Measurements from ENCODE around the gene NR1D1.

The NR1D1 gene

DNA sequence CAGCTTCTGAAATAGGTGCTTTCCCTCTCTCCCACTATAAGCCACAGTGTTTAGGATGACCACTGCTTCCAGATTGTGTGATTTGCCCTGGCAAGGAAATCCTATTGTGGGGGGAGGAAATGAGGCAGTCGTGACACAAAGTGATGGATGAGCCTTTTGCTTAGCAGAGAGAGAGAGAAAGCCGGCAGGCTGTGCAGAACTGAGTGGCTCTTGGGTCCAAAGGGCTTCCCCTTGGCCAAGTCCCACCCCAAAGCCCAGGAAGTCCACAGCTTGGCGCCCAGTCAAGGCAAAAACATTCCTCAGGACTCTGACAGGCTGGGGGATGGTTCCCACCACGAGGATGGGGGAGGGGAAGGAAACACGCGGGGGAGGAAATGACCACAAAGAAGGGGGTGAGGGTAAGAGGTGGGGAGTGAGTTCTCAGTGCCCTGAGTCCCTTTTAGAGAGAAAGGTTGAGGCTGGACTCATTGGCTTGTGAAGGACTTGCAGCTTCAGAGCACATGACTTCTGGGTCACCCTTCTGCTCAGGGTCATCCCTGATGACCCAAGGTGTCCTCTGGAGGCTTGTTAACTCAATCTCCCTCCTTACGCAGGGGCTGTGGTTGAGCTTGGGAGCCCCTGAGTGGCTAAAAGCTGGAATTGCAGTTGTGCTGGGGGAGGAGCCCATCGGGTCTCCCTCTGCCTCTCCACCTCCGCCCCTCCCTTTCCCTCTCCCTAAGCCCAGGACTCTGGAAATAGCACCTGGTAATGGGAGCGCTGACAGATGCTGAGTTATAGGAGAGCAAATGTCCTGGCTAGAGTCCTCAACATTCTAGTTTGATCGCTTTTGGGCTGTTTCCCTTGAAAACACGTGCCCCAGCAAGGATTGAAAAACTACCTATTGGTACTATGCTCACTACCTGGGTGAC lies 11.1 kb upstream of the NR1D1 start:
- DNase-seq: peak; percentile 66

DNA sequence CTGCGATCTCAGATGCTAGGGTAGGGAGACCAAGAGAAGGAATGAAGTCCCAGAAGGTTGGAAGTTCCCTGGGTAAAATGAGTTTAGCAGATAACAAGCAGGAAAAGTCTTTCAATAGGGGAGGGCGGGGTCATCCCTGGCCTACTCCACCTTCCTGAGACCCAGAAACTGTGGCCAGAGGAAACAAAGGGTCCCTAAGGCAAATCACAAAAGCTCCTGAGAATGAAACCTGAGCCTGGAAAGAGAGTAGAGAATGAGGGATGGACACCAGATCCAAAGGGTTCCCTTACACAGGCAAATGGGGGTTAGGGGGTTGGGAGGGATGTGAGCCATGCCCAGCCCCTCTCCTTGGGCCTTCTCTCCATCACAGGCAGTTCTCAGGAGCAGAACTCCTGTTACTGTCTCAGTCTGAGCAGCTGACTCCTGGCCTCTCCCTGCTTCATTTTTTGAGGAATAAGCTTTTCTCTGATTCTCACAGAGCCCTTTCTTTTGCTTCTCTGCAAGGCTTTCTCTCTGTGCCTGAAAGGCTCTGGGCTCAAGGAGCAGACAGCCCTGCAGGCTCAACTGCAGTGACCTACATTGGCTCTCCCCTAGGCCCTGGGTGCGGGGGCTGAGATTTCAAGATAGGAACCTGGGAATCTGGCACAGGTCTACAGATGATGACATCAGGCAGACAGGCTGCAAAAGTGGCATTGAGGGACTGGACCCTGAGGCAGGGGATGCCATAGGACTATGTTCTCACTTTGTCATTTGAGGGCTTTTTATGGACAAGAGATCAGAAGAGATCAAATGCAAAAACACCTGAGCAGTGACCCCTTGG lies 9.8 kb upstream of the NR1D1 start:
- DNase-seq: no peak

DNA sequence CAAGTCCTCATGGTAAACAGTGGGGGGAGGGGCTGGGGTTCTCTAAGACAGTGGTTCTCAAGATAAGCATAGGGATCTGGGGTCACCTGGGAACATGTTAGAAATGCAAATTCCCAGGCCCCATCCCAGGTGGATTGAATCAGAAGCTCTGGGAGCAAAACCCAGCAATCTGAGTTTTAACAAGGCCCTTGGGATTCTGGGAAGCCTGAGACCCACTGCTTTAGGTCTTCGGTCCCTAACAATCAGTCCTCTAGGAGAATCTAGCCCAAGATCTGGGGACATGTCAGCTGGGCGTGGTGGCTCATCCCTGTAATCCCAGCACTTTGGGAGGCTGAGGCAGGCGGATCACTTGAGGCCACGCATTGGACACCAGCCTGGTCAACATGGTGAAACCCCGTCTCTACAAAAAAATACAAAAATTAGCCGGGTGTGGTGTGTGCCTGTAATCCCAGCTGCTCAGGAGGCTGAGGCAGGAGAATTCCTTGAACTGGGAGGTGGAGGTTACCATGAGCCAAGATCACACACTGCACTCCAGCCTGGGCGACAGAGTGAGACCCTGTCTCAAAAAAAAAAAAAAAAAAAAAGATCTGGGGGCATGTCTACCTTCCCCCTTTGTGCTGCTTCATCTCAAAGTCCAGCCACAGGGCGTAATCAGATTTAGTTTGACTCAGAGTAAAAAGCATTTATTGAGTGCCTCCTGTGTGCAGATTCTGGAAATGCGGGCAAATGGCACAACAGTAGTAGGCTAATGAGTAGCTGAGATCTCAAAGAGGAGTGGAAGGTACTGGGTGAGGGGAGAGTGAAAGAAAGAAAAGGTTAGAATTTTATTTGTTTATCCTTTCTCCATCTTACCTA lies 8.8 kb upstream of the NR1D1 start:
- DNase-seq: no peak

DNA sequence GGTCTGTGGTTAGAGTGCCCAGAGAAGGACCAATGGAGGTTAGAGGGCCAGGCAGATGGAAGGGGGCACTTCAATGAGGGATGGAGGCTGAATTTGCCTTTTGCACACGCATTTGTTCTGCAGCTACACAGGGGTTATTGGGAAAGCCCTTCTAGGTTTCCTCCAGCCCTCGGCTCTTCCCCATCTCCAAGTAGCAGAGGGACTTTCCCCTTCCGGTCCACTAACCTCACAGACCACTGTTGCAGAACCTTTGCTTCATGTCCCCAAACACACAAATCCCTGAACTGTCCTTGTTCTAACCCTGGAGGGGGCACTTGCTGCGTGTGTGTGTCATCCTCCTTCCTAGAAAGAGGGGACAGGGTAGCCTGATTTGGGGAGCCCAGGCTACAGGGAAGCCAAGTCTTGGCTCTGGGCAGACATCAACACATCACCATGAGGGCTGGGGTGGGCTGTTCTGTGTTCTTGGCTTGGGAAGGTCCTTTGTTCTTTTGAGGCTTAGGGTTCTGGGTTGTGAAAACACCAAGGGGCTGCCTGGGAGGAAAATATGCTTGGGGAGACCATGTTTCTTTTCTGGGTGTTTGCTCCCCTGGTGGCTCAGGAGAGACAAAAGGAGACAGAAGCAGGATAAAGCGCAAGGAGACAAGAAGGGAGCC lies 7.3 kb upstream of the NR1D1 start:
- no peak for DNase-seq

DNA sequence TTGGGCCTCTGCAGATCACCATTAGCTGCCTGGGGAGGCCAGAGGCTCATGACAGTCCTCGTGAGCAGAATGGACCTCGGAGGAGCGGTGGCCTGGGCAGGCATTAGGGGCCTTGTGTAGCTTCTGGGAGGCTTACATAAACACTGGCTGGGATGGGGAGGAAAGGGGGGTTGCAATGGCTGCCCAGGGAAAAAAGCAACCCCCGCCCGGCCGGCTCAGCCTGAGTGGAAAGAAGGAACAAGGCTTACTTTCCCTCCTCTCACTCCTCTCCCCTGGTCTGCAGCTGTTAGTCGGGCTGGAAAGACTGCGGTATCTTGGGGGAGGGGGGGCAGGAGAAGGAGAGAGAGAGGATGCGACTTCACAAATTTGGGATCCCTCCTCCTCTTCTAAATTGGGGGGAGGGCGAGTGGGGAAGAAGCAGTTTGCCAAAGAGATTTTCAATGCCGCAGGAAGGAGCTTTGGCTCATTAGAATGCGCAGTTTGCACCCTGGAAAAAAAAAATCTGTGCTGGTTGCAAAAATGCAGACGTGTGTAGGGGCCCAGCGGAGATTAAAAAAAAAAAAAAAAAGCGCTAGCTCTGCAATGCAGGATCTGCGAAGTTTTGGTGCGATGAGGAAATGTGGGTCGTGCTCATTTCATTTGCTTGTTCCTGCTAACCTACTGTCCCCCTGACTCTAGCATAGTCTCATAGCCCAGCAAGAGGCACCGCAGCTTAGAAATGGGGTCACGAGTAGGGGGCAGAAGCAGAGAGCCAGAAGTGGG lies 6.6 kb upstream of the NR1D1 start:
- DNase-seq: no peak

DNA sequence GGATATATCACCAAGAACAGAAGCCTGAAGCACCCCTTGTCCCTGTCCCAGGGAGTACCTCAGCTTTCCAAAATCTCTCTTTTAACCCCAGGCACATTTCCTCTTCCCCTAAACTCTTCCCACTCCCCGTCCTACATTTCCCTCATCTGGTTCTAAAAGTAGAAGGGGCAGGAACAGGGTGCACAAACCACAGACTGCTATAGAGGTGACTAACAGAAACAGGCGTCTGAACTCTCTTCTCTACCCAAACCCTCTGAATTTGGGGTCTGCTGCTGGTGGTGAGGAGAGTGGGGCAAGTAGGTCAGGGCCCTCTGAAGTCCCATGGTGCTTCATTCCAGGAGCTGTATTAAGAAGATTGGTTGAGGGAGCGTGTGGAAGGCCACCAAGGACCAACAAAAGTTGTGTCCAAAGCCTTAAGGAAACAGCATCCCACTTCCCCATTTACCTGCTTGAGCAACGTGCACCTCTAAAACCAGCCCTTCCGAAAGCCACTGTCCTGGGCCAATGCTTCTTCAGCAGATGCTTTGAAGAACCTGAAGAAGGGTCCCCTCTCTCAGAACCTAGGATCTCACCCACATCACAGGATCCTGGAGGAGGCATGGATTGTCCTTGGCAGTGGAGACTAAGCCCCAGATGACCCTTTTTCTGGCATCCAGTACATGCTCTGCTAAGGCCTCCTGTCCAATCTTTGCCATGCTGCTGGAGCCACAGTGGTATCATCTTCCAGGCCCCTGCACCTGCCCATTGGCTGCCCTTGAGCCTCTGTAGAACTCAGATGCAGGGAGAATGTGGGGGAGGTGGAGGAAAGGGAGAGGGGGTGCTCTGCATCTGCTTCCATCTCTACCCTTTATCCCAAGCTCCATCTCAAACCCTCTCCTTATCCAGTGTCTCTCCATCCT lies 5.7 kb upstream of the NR1D1 start:
- no peak for DNase-seq

DNA sequence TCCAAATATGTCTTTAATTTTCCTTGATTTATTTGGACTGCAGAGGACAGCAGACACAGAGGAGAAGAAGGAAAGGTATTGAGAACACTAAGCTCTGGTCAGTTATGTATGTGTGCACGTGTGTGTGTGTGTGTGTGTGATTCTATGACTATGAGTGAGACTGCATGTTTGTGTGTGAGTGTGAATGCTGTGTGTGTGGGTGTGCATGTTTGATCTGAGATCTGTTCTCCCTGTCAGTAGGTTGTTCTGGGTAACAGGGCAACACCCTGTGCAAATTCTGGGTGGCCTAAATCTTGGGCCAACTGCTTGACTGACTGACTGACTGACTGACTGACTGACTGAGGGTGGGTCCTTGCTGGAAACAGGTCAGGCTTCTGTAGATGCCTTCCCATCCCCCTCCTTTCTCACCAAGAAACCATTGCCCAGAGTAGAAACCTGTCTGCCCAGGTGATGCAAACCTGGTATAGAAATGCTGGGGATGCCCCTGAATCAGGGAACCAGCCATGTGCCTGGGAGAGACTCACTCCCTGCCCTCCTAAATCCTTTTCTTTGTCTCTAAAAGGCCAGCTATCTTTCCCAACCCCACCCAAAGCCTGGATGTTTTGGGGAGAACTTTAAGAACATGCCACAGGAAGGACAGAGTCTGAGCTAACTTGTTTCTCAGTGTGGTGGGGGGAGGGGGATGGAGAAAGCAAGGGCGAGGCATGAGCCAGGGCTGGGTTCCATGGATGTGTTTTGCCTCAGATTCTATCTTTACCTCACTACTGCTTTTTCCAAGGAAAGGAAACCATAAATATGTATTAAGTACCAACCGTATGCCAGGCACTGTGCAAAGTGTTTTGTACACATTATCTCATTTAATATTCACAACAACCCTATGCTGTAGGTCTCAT lies 4.5 kb upstream of the NR1D1 start:
- DNase-seq: no peak

DNA sequence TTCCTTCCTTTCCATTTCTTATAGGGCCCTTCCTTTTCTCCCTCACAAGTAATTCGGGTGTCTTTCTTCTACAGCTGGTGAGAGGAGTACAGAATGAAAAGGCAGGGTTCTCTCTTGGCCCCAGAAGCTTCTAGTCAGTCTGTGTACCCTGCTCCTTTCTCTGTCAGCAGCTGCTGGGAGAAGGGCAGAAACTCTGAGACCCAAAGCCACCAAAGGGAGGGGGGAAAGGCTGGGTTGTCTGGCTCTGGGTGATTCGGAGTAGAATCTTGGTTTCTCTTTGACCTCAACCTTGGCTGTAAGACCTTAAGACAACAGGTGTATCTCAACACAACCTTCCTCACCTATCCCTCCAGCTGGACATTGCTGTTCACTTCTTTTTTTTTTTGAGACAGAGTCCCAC lies 3.3 kb upstream of the NR1D1 start:
- no peak for DNase-seq

DNA sequence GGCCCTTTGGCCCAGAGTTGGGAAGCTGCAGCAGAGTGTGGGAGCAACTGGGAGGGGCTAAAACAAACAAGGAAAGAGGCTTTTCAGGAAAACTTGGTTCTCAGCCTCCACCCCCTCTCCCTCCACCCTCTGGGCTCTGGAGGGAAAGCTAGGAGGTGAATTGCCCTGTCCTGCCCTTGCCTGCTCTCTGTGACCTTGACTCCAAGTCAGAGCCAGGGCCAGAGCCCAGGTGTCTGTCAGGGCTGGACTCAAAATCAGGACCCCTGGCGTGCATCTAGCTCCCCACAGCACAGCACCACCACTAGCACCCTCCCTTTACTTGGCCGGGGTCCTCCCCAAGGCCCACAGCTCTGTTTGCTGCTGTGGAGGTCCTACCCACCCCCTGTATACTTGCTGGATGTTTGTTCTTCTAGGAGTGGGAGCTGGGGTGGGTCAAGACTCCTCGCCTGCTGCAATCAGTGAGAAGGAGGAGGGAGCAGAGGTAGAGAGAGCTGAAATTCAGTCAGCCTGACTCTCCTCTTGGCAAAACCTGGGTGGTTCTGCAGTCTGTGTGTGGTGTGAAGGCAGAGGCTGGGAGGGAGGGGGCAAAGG lies 2.8 kb upstream of the NR1D1 start:
- no peak for DNase-seq

DNA sequence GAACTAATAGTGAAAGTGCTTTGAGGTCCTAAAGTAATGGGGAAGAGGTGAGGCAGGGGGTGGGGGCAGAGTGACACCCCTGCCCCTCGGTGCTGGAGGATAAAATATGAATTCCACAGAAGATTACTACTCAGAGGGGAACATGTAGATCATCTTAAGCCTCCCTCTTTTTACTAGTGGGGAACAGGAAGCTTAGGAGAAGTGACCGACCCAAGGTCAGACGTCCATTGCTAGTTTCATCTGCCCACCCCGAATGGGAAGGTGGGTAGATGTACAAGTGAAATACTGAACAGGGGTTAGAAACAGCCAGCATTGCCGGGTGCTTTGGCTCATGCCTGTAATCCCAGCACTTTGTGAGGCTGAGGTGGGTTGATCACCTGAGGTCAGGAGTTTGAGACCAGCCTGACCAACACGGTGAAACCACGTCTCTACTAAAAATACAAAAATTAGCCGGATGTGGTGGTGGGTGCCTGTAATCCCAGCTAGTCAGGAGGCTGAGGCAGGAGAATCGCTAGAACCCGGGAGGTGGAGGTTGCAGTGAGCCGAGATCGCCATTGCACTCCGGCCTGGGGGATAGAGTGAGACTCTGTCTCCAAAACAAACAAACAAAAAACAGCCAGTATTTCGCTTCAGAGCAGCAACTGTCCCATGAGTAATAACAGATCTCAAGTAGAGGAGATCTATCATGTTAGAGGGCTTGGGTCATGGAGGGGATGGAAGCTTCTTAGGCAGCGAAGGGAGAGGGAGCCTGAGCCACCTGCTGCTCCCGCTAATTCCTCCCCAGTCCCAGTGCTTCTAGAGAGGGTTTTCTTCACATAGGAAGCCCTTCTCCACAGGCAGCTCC lies 1.2 kb upstream of the NR1D1 start:
- DNase-seq: no peak

DNA sequence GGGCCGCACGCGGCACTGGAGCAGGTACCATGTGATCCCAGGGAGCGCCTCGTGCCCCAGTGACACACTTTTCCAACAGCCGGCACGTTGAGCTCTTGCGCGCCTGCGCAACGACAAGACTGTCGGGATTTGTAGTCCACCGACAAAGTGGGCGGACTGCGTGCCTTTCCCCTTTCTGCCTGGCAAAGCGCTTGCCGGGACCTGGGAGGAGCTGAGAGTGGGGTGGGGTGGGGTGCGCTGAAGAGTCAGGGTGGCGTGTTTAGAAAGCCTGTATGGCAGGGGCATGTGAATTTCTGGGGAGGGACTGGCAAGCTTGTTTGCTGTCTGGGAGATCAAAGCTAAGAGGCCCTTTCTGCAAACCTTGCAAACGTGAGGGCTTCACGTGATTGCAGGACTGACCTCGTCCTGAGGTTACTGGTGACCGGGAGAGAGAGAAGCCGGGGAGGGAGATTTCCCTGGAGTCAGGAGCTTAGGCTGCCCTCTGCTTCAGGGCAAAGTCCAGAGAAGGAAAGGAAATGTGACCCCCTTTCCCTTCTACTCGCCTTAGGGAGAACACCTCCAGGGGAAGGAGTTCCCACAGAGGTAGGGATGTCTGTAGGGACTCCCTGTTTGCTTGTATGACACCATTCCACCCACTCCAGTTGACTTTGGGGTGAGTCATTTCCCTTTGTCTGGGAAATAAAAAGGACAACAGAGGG lies 429 bp upstream of the NR1D1 start:
- peak; percentile 93 for DNase-seq

DNA sequence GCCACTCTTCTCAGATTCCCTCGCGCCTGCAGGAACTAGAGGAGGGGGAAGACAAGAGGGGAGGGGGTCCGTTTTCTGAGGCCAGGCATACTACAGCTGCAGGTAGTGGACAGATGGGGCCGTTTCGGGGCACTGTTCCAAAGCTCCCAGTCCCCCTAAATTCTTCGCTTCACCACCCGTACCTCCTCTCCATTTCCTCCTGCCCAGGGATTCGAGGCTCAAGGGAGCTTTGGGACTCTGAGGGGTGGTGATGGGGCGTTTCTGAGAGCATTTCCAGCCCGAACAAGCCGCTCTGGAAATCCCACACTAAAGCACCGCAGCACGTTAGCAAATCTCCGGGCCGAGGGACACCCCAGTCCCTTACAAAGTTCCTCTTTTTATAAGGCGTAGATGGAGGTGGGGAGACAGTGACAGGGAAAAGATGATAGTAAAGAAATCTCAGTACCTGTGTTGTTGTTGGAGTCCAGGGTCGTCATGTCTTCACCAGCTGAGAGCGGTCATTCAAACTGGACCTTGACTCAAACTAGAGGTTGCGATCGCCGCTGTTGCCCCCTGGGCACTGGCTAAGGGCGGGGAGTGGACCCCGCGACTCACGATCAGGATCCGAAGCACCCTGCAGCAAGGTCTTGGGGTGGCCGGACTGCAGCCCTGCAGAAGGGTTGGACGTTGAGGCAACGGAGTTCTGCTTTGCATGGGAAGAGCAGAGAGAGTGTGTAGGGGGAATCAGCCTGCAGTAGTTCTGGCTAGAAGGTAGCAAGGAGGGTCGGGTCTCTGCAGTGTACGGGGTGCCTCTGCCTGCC lies 570 bp downstream of the NR1D1 start:
- DNase-seq: no peak

DNA sequence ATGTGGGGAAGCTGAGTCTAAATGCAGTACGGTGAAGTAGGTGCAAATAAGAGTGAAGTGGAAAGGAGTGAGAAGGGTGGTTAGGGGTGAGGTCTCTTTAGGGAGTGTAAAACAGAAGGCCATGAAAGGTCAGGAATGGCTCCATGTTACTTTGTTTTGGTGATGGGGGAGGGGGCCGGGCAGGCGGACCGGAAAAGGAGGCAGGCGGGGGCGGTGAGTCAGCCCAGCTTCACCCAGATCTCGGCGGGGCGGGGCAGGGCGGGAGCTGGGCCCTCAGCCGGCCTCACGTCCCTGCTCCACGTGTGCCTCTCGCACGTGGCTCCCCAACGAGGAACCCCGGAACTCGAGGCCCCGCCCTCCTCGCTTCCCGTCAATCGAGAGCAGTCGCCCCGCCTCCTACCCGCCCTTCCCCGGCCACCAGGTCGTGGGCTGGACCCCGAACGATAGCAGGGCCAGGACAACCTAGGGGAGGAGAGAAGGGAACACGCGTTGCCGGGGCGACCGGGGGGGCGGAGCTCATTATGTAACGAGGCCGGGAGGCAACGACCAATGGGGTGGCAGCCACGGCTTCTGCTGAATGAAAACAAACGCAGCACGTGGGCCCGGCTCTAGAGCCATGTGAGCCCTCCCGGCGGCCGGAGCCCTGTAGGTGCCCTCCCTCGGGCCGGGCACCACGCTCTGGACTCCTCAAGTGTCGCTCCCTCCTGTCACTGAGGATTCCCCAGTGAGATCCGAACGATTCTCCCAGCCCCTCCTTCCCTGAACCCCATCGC lies 1.4 kb downstream of the NR1D1 start:
- DNase-seq: peak; percentile 100

DNA sequence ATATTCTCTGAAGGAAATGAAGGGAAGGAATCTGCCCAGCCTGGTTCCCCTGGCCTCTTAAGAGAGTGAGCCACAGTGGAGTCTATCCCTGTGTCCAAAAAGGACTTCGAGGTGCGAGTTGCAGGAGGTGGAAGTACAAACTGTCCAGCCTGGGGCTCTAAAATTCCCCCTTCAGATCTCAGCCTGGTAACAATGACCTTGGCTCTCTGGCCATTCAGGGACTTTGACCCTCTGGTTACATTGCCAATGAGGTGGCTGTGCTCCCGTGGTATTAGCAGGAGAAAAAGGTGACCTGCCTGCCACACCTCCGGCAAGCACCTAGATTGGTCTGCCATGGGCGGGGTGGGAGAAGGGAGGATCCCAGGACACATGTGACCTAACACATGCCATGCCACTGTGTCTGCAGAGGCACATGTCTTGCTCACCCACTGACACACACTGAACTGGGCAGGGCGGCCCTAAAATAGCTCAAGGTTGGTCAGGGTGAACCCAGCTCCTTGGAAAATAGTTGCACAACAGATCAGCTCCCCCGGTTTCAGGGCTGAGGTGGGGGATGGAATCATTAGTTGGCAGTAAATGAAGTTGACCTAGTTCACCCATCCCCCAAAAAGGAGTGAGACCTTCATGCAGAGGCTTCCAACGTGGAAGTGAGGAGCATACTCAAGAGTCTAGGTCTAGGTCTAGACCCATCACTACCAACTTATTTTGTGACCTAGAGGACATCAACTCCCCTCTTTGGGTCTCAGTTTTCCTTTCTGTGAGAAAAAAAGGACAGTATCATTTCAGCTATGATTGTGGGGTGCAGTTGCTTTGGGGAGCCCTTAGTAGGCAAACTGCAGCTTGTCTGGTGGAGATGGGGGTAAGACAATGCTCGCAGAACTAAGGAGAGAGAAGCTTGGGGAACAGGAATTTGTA lies 2.2 kb downstream of the NR1D1 start:
- DNase-seq: no peak

DNA sequence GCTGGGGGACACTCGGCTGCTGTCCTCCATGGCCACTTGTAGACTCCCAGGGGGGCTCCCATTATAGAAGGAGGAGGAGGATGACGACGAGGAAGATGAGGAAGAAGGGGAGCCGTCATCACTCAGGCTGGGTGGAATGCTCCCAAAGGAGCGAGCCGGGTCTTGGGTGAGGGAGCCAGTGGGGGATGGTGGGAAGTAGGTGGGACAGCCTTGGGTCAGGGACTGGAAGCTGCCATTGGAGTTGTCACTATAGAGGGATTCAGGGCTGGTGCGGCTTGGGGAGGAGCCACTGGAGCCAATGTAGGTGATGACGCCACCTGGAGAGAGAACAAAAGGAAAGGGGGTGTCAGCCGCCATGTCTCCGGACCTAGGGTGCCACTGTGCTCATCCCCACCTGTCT lies 3.3 kb downstream of the NR1D1 start:
- DNase-seq: no peak
